Hepatic stellate cell (primary cell): ENCODE results near the gene IAH1.
"Not testable (repeated sequence)": the region's sequence is repeated elsewhere in the genome, so short reads cannot be mapped to it uniquely, and the experiment has no call there.

Source experiments
- DNase-seq: peaks from one replicate; pipeline ENCODE4 v3.0.0; 2011; ENCODE audit warnings: low spot score

Gene IAH1

GRCh38 chr2:9473308-9473984, 905 bp upstream of the IAH1 start:
- DNase-seq: no peak

- peak; percentile 12 for DNase-seq
Observed at GRCh38 chr2:9473985-9474360, 378 bp upstream of the IAH1 start.

- DNase-seq: no peak
Observed at GRCh38 chr2:9477914-9478313, 3.6 kb downstream of the IAH1 start.

- DNase-seq: no peak
Observed at GRCh38 chr2:9478526-9478925, 4.2 kb downstream of the IAH1 start.

GRCh38 chr2:9480157-9480556, 5.8 kb downstream of the IAH1 start:
- DNase-seq: no peak

- no peak for DNase-seq
Observed at GRCh38 chr2:9483107-9483506, 8.8 kb downstream of the IAH1 start.

- DNase-seq: peak; percentile 19
Observed at GRCh38 chr2:9484533-9484932, 10.2 kb downstream of the IAH1 start.

- peak; percentile 50 for DNase-seq
Observed at GRCh38 chr2:9488583-9489547, 14.5 kb downstream of the IAH1 start.

GRCh38 chr2:9490789-9491188, 16.4 kb downstream of the IAH1 start:
- DNase-seq: no peak

GRCh38 chr2:9492927-9493326, 18.6 kb downstream of the IAH1 start:
- no peak for DNase-seq

- DNase-seq: no peak
Observed at GRCh38 chr2:9493478-9493877, 19.1 kb downstream of the IAH1 start.

GRCh38 chr2:9494081-9494480, 19.7 kb downstream of the IAH1 start:
- DNase-seq: no peak

- DNase-seq: no peak
Observed at GRCh38 chr2:9497017-9497416, 22.7 kb downstream of the IAH1 start.

GRCh38 chr2:9498210-9498609, 23.9 kb downstream of the IAH1 start:
- peak; percentile 26 for DNase-seq

- DNase-seq: no peak
Observed at GRCh38 chr2:9508931-9509330, 34.6 kb downstream of the IAH1 start.

- not testable (repeated sequence) for DNase-seq
Observed at GRCh38 chr2:9513946-9514345, 39.6 kb downstream of the IAH1 start.

- no peak for DNase-seq
Observed at GRCh38 chr2:9517118-9517782, 42.9 kb downstream of the IAH1 start.

- DNase-seq: no peak
Observed at GRCh38 chr2:9518163-9518562, 43.8 kb downstream of the IAH1 start.

- no peak for DNase-seq
Observed at GRCh38 chr2:9518780-9519179, 44.4 kb downstream of the IAH1 start.

GRCh38 chr2:9519250-9519649, 44.9 kb downstream of the IAH1 start:
- no peak for DNase-seq

- DNase-seq: no peak
Observed at GRCh38 chr2:9524291-9524690, 49.9 kb downstream of the IAH1 start.

GRCh38 chr2:9525266-9525665, 50.9 kb downstream of the IAH1 start:
- no peak for DNase-seq
